Upper lobe of left lung (tissue), 4 donors: Measurements from ENCODE around the gene CEP128.

Experiments
- POLR2A ChIP-seq, 4 donors: fragments of 450-650 bp; IDR thresholded peaks; one replicate each; pipeline ENCODE4 v1.5.1; 2016 to 2017; ENCODE audit warnings: antibody characterized with exemption in 4 of 4, mild to moderate bottlenecking in 2 of 4
- TF ChIP-seq, protein P1 (sequence below), 6 experiments: fragments of 450-650 bp in 4 of 6; fragments of 200-600 bp in 2 of 6; sonication (generic) in 2 of 6; IDR thresholded peaks; one replicate each; pipeline ENCODE4 v1.5.1; 2016 to 2019; ENCODE audit warnings: antibody characterized with exemption in 6 of 6

DNA sequence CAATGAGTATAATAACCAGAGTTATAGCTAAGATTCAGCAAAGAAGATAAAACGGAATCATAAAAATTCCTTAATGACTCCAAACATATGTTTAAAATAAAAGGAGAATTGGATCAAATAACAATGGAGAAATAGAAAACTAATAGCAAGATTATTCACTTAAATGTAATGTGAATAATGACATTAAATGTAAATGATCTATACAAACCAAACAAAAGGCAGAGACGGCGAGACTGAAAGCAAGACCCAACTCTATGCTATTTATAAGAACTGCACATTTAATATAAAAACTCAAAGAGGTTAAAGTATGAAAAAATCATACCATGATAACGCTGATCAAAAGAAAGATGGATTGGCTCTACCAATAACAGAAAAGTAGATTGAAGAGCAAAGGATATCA is 10.0 kb upstream of the CEP128 start:
- TF ChIP-seq, protein P1, sequence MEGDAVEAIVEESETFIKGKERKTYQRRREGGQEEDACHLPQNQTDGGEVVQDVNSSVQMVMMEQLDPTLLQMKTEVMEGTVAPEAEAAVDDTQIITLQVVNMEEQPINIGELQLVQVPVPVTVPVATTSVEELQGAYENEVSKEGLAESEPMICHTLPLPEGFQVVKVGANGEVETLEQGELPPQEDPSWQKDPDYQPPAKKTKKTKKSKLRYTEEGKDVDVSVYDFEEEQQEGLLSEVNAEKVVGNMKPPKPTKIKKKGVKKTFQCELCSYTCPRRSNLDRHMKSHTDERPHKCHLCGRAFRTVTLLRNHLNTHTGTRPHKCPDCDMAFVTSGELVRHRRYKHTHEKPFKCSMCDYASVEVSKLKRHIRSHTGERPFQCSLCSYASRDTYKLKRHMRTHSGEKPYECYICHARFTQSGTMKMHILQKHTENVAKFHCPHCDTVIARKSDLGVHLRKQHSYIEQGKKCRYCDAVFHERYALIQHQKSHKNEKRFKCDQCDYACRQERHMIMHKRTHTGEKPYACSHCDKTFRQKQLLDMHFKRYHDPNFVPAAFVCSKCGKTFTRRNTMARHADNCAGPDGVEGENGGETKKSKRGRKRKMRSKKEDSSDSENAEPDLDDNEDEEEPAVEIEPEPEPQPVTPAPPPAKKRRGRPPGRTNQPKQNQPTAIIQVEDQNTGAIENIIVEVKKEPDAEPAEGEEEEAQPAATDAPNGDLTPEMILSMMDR (IDR thresholded peaks at IDR 0.05) = no peak
- no peak for TF ChIP-seq POLR2A (IDR thresholded peaks at IDR 0.05)
